ENCODE data around the gene CCDC86.

Gene CCDC86

GRCh38 chr11:60899977-60900376 lies 58.1 kb downstream of the CCDC86 start:
- no peak for DNase-seq (ENCODE audit: low read depth in 1 of 2, low spot score in 1 of 2)
- TF ChIP-seq REST (IDR thresholded peaks at IDR 0.05; ENCODE audit: insufficient replicate concordance, low read depth) (no peak), SPI1 (IDR thresholded peaks at IDR 0.05; ENCODE audit: borderline replicate concordance, low read depth) (no peak)
- H3K27ac ChIP-seq (replicated peaks) = no peak overlapping the region
- H3K27me3 ChIP-seq (ENCODE audit: insufficient read depth, poor library complexity, severe bottlenecking) = no peaks in the 10 kb centered on the region
- no peak overlapping the region for H3K4me3 ChIP-seq (replicated peaks; ENCODE audit: insufficient read depth, low read length)

All from HL-60 (cell line).